ENCODE data around the gene FYCO1.

GRCh38 chr3:46019707-46020106 is 24.1 kb upstream of the FYCO1 start:
- TF ChIP-seq CTCF (IDR thresholded peaks at IDR 0.05; ENCODE audit: borderline replicate concordance, extremely low read depth, low read length, poor library complexity, severe bottlenecking), result no peak
- no peak for TF ChIP-seq EZH2 (IDR thresholded peaks at IDR 0.05; ENCODE audit: borderline replicate concordance, low read depth, low read length, severe bottlenecking)

Measured in DND-41 (cell line).